Cardiac fibroblast (primary cell): Measurements from ENCODE around the gene CDH20.

ENCODE experiments used
- DNase-seq, 2 donors: peaks; one replicate each; pipeline versions ENCODE4 v3.0.0 to v3.0.0-alpha.2; 2010; ENCODE audit warnings: low read depth in 2 of 2
- H3K4me3 ChIP-seq, 2 donors: replicated peaks in 1 of 2; 1 replicate in 1 of 2; 2 replicates in 1 of 2; pipeline ENCODE4 v1.5.1; 2011; ENCODE audit warnings: low read depth in 2 of 2, low read length in 2 of 2, mild to moderate bottlenecking in 2 of 2, moderate library complexity in 1 of 2
- TF ChIP-seq, protein P1 (sequence below): IDR thresholded peaks from one replicate; pipeline ENCODE4 v1.5.1; 2011; ENCODE audit warnings: low read depth, mild to moderate bottlenecking, low read length, inconsistent platforms

Gene CDH20

DNA sequence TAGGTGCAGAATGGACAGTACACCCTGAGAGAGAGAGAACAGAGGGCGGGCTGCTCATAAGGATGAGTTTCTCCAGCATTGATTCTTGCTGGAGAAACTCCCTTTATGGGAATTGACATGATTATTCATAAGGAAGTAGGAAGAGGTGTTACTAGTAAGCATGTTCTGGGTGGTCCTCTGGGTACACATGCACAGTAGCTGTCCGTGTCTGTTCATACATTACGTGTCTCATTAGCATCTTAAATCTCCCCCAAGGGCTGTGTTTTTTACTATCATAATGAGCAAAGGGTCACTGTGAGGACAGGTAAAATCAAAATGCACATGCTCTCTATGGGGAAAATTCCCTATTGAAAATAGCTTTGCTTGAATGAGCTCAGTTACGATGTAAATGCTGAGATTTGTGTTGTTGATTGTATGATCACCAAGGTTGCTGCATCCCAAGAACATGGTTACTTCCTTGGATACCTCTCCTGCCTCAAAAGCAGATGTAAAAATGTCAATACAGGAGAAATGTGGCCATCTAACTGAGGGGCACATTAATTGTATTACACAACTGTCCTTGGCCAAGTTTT is 238.9 kb downstream of the CDH20 start:
- H3K4me3 ChIP-seq = no peak overlapping the region
- TF ChIP-seq, protein P1, sequence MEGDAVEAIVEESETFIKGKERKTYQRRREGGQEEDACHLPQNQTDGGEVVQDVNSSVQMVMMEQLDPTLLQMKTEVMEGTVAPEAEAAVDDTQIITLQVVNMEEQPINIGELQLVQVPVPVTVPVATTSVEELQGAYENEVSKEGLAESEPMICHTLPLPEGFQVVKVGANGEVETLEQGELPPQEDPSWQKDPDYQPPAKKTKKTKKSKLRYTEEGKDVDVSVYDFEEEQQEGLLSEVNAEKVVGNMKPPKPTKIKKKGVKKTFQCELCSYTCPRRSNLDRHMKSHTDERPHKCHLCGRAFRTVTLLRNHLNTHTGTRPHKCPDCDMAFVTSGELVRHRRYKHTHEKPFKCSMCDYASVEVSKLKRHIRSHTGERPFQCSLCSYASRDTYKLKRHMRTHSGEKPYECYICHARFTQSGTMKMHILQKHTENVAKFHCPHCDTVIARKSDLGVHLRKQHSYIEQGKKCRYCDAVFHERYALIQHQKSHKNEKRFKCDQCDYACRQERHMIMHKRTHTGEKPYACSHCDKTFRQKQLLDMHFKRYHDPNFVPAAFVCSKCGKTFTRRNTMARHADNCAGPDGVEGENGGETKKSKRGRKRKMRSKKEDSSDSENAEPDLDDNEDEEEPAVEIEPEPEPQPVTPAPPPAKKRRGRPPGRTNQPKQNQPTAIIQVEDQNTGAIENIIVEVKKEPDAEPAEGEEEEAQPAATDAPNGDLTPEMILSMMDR = no peak
- no peak for DNase-seq

DNA sequence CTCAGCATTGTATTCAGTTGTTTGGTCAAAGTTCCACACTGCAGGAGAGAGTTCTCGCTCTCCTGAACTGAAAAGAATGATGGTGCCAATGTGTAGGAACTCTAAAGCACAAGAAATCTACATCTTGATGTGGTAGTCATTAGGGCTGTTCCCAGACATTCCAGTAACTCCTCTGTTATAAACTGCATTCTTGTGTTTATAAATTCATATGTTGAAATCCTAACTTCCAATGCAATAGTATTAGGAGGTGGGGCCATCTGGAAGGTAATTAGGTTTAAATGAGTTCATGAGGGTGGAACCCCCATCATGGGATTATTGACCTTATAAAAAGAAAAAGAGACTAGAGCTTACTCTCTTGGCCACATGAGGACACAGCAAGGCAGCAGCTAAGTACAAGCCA is 239.6 kb downstream of the CDH20 start:
- TF ChIP-seq, protein P1 = no peak
- H3K4me3 ChIP-seq = no peak overlapping the region
- DNase-seq = no peak

DNA sequence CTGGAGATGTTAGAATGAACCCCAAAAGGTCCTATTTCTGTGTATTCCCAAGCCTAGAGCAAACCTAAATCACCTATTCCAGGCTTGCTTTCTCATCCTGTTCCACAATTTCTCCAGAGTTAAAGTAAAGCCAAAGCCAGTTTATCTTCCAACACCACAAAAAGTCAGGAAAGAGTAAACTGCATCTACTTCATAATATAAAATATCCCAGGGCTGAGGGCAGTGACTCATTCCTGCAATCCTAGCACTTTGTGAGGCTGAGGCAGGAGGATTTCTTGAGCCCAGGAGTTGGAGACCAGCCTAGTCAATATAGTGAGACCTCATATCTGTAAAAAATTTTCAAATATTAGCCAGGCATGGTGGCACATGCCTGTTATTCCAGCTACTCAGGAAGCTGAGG is 241.4 kb downstream of the CDH20 start:
- H3K4me3 ChIP-seq = no peak overlapping the region
- TF ChIP-seq, protein P1 = no peak
- no peak for DNase-seq

DNA sequence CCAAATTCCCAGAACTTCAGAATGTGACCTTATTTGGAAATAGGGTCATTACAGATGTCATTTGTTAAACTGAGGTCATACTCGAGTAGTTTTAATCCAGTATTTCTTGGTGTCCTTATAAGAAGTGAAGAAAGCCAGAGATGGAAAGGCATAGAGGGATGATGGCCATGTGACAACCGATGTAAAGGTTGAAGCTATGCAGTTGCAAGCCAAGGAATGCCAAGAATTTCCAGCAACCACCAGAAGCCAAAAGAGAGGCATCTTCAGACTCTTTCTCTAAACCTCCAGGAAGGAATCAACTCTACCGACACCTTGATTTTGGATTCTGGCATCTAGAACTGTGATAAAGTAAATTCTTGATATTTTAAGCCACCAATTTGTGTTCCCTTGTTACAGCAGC is 242.2 kb downstream of the CDH20 start:
- H3K4me3 ChIP-seq = no peak overlapping the region
- TF ChIP-seq, protein P1 = no peak
- peak in 1 of 2 donors; percentile 36 for DNase-seq

DNA sequence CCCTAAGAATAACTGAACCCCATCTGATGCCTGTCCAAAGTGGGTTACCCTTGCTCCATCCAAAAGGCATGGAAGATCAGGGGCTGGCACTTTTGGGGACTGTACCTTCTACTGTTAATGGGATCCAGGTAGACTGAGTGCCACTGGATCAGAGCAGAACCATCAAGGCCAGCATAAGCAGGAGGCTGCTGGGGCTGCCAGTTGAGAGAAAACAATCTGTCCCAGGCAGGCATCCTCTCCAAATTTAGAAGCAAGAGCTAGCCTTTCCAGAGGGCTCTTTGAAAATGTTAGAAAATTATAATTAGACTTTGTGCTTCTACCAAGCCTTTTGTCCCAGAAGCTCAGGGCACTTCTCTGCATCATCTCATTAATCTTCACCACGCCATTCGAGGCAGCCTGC is 245.6 kb downstream of the CDH20 start:
- H3K4me3 ChIP-seq = no peak overlapping the region
- TF ChIP-seq, protein P1 = no peak
- DNase-seq = no peak

DNA sequence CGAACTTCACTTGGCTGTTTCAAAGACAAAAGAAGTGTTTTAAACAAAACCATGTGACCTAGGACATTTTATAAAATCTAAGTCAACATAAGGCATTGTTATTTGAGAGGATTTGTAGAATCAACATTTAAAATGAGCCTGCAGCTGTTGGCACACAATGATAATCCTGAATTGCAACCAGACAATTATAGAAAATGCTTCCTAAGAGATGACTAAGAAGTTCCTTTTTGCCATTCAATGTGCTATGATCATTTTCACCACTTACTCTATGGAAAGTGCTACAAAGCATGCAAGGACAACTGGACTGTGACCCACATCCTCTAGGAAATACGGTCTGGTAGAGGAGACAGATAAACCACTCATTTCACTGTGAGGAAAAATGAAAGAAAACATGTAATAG is 246.4 kb downstream of the CDH20 start:
- TF ChIP-seq, protein P1 = no peak
- no peak overlapping the region for H3K4me3 ChIP-seq
- DNase-seq = no peak

DNA sequence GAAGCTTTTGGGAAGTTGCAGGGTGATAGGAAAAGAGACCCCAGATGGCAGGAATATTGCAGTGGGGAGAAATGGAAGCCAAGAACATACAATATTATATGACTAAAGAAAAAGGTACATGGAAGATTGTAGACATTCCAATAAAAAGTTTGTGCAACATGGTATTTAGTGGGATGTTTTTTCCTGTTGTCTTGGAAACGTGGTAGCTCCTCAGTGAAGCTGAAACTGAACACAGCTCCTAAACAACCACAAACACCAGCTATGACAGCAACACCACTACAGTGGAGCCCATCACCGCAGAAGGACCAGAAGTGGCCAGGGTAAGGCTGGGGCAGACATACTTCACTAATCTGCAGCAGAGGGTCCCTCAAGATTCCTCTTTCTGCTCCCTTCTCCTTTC is 246.8 kb downstream of the CDH20 start:
- DNase-seq = peak in 1 of 2 donors; percentile 28
- H3K4me3 ChIP-seq = no peak overlapping the region
- TF ChIP-seq, protein P1 = no peak
